Cardiac muscle cell (in vitro differentiated cells and primary cell): ENCODE results near the gene NBEAL2. TPM values are rescaled to one million over a fixed set of nuclear protein-coding genes. Genes with fewer than 3 reads are reported as not detected.

Experiments used
- DNase-seq, 2 donors: peaks; one replicate each; pipeline versions ENCODE4 v3.0.0 to v3.0.0-alpha.2; 2010 to 2017; ENCODE audit warnings: low read depth in 1 of 2, low spot score in 1 of 2
- H3K27ac ChIP-seq: fragments of 200-600 bp; sonication (generic); 2 replicates; pipeline ENCODE4 v1.5.1; 2016
- H3K27me3 ChIP-seq: fragments of 200-600 bp; sonication (generic); 2 replicates; pipeline ENCODE4 v1.6.0; 2016; ENCODE audit warnings: control low read depth
- H3K36me3 ChIP-seq: fragments of 200-600 bp; sonication (generic); 2 replicates; pipeline ENCODE4 v1.5.1; 2016; ENCODE audit warnings: control low read depth
- H3K4me1 ChIP-seq: fragments of 200-600 bp; sonication (generic); 2 replicates; pipeline ENCODE4 v1.8.1; 2017; ENCODE audit warnings: low read depth, mild to moderate bottlenecking, mixed run types
- H3K4me3 ChIP-seq: fragments of 200-600 bp; sonication (generic); 2 replicates; pipeline ENCODE4 v1.5.1; 2016; ENCODE audit warnings: mild to moderate bottlenecking
- H3K9me3 ChIP-seq: fragments of 200-600 bp; sonication (generic); 2 replicates; pipeline ENCODE4 v1.5.1; 2017; ENCODE audit warnings: low read depth, mild to moderate bottlenecking, control low read depth
- CTCF ChIP-seq: IDR thresholded peaks from 2 replicates; pipeline ENCODE4 v1.5.1; 2012; ENCODE audit warnings: low read depth, mild to moderate bottlenecking, low read length
- polyA plus RNA-seq: library from polyadenylated mRNA; unstranded; fragments of >200 nt; fragmentation: Nextera tagmentation; extraction: Ambion mirVana; gene quantifications from 2 replicates; pipeline ENCODE4 v1.2.1, GENCODE V29; 2016
- total RNA-seq: library from RNA; depleted of rRNA; stranded (reverse); fragments of >200 nt; gene quantifications from 2 replicates; pipeline ENCODE4 v1.2.3, GENCODE V29; 2016

NBEAL2 gene
- total and polyA plus RNA-seq, 2 experiments from 2014 or later, result 8.3 to 10.6 TPM

DNA sequence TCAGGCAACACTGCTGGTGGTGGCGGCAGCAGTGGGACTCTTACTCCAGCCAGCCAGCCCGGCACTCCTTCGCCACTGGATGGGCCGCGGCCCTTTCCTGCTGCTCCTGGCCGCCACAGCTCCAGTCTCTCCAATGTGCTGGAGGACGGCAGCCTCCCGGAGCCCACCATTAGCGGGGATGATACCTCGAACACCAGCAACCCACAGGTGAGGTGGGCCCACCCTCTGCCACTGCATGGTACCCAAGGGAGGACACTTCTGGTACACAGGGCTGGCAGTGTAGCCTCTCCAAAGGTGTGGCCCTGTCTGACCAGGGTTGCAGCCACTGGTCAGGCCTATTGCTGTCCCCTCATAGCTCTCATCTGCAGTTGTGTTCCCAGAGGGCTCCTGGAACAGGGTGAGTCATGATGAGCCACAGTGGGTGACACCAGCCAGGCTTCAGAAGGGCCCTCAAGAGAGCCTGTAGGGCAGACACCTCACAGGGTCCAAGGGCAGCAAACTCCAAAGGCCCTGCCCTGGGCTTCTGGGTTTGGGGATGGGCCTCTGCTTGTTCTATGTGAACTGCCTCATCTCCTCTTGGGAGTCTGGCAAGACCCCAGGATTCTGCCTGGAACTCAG lies 20.8 kb downstream of the NBEAL2 start:
- Histone ChIP-seq H3K27me3 (no peaks in the 10 kb centered on the region), H3K9me3 (no peaks in the 10 kb centered on the region), H3K4me3 (no peak overlapping the region), H3K4me1 (no peaks in the 10 kb centered on the region), H3K36me3 (no peaks in the 10 kb centered on the region), H3K27ac (no peak overlapping the region)
- DNase-seq, result no peak
- no peak for TF ChIP-seq CTCF

DNA sequence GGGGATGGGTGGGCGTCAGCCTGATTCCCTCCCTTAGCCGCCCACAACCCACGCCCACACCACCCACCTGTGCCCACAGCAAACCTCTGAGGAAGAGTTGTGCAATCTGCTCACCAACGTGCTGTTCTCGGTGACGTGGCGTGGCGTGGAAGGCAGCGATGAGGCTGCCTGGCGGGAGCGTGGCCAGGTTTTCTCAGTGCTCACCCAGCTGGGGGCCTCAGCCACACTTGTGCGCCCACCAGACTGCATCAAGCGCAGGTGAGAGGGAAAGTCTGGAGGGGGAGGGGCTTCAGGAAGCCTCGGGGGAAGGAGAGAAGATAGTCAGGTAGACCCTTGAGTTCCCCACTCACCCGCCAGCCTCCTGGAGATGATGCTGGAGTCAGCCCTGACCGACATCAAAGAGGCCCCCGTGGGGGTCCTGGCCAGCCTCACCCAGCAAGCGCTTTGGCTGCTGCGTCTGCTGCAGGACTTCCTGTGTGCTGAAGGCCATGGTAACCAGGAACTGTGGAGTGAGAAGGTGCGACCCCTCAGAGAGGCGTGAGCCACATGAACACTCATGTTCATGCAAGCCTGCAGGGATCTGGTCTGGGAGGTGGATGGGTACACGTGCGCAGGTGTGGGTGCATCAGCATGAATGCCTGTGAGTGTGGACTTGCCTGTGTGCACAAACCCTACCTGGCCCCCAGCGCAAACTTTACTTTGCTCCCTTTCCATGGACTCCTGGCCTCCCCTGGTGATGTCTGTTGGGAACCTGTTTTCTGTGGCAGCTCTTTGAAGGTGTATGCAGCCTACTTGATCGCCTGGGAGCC lies 21.7 kb downstream of the NBEAL2 start:
- H3K4me3 ChIP-seq, result no peak overlapping the region
- H3K36me3 ChIP-seq, result no peaks in the 10 kb centered on the region
- no peaks in the 10 kb centered on the region for H3K9me3 ChIP-seq
- H3K27me3 ChIP-seq, result no peaks in the 10 kb centered on the region
- TF ChIP-seq CTCF, result no peak
- no peaks in the 10 kb centered on the region for H3K4me1 ChIP-seq
- no peak for DNase-seq
- H3K27ac ChIP-seq, result no peak overlapping the region

DNA sequence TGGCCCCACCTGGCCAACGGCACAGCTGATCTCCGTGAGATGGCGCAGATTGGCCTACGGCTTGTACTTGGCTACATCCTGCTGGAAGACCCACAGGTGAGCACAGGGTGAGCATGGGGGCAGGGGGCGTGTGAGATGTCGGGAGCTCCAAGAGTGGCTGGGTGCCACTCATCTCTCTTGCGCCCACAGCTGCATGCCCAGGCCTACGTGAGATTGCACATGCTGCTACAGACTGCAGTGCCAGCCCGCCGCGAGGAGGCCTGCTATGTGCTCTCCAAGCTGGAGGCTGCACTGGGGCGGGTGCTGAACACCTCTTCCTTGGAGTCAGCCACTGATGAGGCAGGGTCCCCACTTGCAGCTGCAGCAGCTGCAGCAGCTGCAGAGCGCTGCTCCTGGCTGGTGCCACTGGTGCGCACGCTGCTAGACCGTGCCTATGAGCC lies 22.3 kb downstream of the NBEAL2 start:
- TF ChIP-seq CTCF, result no peak

GRCh38 chr3:47002171-47003055 lies 22.9 kb downstream of the NBEAL2 start:
- Histone ChIP-seq H3K4me3 (no peak overlapping the region), H3K27me3 (no peaks in the 10 kb centered on the region), H3K4me1 (no peaks in the 10 kb centered on the region), H3K27ac (no peak overlapping the region), H3K36me3 (no peaks in the 10 kb centered on the region), H3K9me3 (no peaks in the 10 kb centered on the region)
- TF ChIP-seq CTCF, result no peak
- no peak for DNase-seq

More for the DNA sequence above, 22.3 kb downstream of the NBEAL2 start:
- no peak for DNase-seq
- Histone ChIP-seq H3K4me3 (no peak overlapping the region), H3K4me1 (no peaks in the 10 kb centered on the region), H3K27me3 (no peaks in the 10 kb centered on the region), H3K9me3 (no peaks in the 10 kb centered on the region), H3K27ac (no peak overlapping the region), H3K36me3 (no peaks in the 10 kb centered on the region)

DNA sequence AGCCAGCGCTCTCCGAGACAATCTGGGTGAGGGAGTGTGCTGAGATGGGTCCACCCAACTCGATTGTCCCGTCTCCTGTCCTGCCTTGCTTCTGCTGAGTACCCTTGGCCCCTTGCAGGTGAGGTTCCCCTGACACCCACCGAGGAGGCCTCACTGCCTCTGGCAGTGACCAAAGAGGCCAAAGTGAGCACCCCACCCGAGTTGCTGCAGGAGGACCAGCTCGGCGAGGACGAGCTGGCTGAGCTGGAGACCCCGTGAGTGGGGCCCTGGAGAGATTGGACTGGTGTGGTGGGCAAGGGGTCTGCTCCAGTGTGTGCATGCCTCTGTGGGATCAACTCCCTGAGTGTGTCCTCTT lies 23.6 kb downstream of the NBEAL2 start:
- Histone ChIP-seq H3K36me3 (no peaks in the 10 kb centered on the region), H3K27me3 (no peaks in the 10 kb centered on the region), H3K27ac (no peak overlapping the region), H3K9me3 (no peaks in the 10 kb centered on the region), H3K4me1 (no peaks in the 10 kb centered on the region), H3K4me3 (no peak overlapping the region)
- TF ChIP-seq CTCF, result no peak
- no peak for DNase-seq
